Small intestine (tissue), 7 donors: Measurements from ENCODE around the gene KRTAP12-3. TPM values are rescaled to one million over a fixed set of nuclear protein-coding genes. Genes with fewer than 3 reads are reported as not detected.
"Not testable (repeated sequence)": the region's sequence is repeated elsewhere in the genome, so short reads cannot be mapped to it uniquely, and the experiment has no call there.

ENCODE experiments used
- DNase-seq, 2 donors: peaks; one replicate each; pipeline versions ENCODE4 v3.0.0 to v3.0.0-alpha.2; 2013
- FAIRE-seq: peaks from 2 replicates; lab custom pipeline; 2012; peaks lifted over from hg19 to GRCh38; lab: Jason Lieb, UNC
- H3K27ac ChIP-seq, 3 donors: one replicate each; pipeline ENCODE4 v1.5.1; 2013; ENCODE audit warnings: low read length in 2 of 3, mild to moderate bottlenecking in 2 of 3, control low read depth in 1 of 3, inconsistent platforms in 1 of 3, low read depth in 1 of 3, moderate library complexity in 1 of 3
- H3K27me3 ChIP-seq, 3 donors: one replicate each; pipeline ENCODE4 v1.6.1; 2013; ENCODE audit warnings: low read length in 3 of 3, inconsistent platforms in 1 of 3; ENCODE audit not compliant: control insufficient read depth in 3 of 3, insufficient read depth in 3 of 3
- H3K36me3 ChIP-seq, 3 donors: one replicate each; pipeline ENCODE4 v1.6.1; 2013; ENCODE audit warnings: low read length in 3 of 3, inconsistent platforms in 1 of 3, low read depth in 1 of 3, mild to moderate bottlenecking in 1 of 3, moderate library complexity in 1 of 3; ENCODE audit not compliant: control insufficient read depth in 3 of 3, insufficient read depth in 2 of 3
- H3K4me1 ChIP-seq, 3 donors: one replicate each; pipeline ENCODE4 v1.6.1; 2013; ENCODE audit warnings: low read length in 2 of 3, inconsistent platforms in 1 of 3, low read depth in 1 of 3, mild to moderate bottlenecking in 1 of 3, moderate library complexity in 1 of 3; ENCODE audit not compliant: control insufficient read depth in 3 of 3, insufficient read depth in 2 of 3
- H3K4me3 ChIP-seq, 3 donors: one replicate each; pipeline ENCODE4 v1.5.1; 2013; ENCODE audit warnings: low read length in 3 of 3, control low read depth in 1 of 3, inconsistent platforms in 1 of 3, low read depth in 1 of 3, mild to moderate bottlenecking in 1 of 3, moderate library complexity in 1 of 3
- H3K9me3 ChIP-seq, 2 donors: one replicate each; pipeline ENCODE4 v1.6.1; 2013; ENCODE audit warnings: low read depth in 1 of 2, low read length in 1 of 2; ENCODE audit not compliant: control insufficient read depth in 2 of 2, insufficient read depth in 1 of 2
- WGBS, 3 donors: extraction: QIAGEN DNeasy Blood & Tissue Kit; methylation state at CpG; one replicate each; pipeline ENCODE4 v1.1.7; 2013; 5-methylcytosine and 5-hydroxymethylcytosine counted together
- polyA plus RNA-seq, 4 donors: library from polyadenylated mRNA; stranded (reverse) in 3 of 4; unstranded in 1 of 4; fragments of 200-250 nt in 3 of 4; fragments of 120-200 nt in 1 of 4; gene quantifications; one replicate each; pipeline versions ENCODE4 v1.2.1 to v1.2.3, GENCODE V29; 2013
- donor health status: healthy with polysubstance abuse.
- donor health status: control.
- donor health status: control.
- donor health status: Bipolar disorder and iron deficiency.
- donor health status: healthy.

Gene KRTAP12-3
- polyA plus RNA-seq, 4 donors = not detected

DNA sequence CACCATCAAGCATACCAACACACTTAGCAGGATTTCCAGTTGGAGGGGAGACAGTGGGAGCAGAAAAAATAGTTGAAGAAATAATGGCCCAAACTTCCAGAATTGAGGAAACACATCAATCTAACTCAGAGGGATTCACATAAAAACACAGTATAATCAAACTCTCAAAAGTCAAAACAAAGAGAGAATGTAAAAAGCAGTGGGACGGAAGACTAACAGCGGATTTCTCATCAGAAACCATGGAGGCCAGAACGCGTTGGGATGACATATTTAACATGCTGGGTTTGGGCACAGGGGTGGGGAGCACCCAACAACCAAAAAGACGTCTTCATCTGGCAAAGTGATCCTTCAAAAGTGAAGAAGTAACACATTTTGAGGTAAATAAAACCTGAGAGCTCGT, 37.8 kb upstream of the KRTAP12-3 start:
- FAIRE-seq (no peak), DNase-seq (no peak)
- Histone ChIP-seq H3K27ac (no peak overlapping the region), H3K4me1 (peaks cover 0 to 2% (median 0%) of the 10 kb centered on the region in 3 donors), H3K27me3 (peaks cover 0 to 2% (median 0%) of the 10 kb centered on the region in 3 donors), H3K36me3 (no peaks in the 10 kb centered on the region), H3K4me3 (no peak overlapping the region), H3K9me3 (peaks cover 0 to 5% of the 10 kb centered on the region in 2 donors)
- 86 to 90% (median 88%) methylated on average over 6 of the region's 6 CpGs for WGBS, 3 donors

DNA sequence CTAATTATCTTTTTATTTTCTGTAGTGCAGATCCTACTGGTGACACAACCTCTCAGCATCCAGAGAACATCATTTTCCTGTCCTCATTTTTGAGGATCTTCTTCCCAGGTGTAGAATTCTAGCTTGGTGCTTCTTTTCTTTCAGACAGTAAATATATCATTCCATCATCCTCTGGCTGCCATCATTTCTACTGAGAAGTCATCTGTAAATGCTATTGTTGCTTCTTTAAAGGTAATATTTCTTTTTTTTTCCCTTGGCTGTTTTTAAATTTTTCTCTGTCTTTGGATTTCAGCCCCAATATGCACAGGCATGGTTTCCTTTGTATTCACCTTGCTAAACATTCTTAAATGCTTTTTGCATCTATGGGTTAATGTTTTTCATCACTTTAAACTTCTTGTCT, 34.2 kb upstream of the KRTAP12-3 start:
- Histone ChIP-seq H3K4me1 (no peaks in the 10 kb centered on the region), H3K27ac (no peak overlapping the region), H3K9me3 (peaks cover 0 to 5% of the 10 kb centered on the region in 2 donors), H3K36me3 (no peaks in the 10 kb centered on the region), H3K27me3 (no peaks in the 10 kb centered on the region), H3K4me3 (no peak overlapping the region)
- DNase-seq = no peak
- no peak for FAIRE-seq

DNA sequence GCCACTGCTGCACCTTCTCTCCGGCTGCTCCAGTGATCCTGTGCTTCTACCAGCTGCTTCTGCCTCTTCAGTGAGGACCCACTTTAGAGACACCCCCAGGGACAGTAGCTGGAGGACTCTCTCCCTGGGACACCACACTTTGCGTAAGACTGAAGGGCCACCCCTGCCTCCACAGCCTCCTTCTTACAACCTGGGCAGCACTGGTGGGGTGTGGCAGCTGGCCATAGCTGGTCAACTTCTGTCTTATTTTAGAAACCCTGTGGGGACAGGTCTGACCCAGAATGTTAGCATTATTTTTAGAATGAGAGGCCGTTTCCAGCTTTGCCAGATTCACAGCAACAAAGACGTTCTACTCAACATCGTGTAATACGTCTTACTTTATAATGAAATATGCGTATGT, 32.0 kb upstream of the KRTAP12-3 start:
- Histone ChIP-seq H3K9me3 (peaks cover 0 to 12% of the 10 kb centered on the region in 2 donors), H3K27ac (no peak overlapping the region), H3K4me3 (no peak overlapping the region), H3K27me3 (no peaks in the 10 kb centered on the region), H3K36me3 (no peaks in the 10 kb centered on the region), H3K4me1 (no peaks in the 10 kb centered on the region)
- FAIRE-seq (no peak), DNase-seq (no peak)
- 80 to 91% (median 84%) methylated on average over 7 of the region's 7 CpGs for WGBS, 3 donors

DNA sequence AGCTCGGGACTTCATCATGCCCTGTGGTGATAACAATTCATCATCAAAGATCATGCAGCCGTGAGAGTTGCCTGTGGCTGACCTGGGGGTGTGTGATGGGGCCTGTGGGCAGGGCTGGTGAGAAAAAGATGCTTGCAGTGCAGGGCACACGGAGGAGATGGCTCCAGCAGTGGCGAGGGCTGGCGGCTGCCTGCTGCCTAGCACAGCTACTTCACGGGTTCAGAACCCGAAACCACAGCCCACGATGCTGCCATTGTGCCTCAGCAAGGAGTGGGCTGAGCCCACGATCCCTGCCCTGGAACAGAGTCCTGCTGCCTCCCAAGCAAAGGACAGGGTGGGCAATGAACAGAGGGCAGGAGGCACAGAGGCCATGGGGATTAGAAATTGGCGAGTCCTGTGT, 31.5 kb upstream of the KRTAP12-3 start:
- no peaks in the 10 kb centered on the region for H3K4me1 ChIP-seq
- no peak overlapping the region for H3K4me3 ChIP-seq
- H3K36me3 ChIP-seq = no peaks in the 10 kb centered on the region
- FAIRE-seq (no peak), DNase-seq (no peak)
- no peak overlapping the region for H3K27ac ChIP-seq
- H3K9me3 ChIP-seq = peaks cover 0 to 12% of the 10 kb centered on the region in 2 donors
- no peaks in the 10 kb centered on the region for H3K27me3 ChIP-seq
- WGBS, 3 donors = 58 to 66% (median 62%) methylated on average over 10 of the region's 10 CpGs

DNA sequence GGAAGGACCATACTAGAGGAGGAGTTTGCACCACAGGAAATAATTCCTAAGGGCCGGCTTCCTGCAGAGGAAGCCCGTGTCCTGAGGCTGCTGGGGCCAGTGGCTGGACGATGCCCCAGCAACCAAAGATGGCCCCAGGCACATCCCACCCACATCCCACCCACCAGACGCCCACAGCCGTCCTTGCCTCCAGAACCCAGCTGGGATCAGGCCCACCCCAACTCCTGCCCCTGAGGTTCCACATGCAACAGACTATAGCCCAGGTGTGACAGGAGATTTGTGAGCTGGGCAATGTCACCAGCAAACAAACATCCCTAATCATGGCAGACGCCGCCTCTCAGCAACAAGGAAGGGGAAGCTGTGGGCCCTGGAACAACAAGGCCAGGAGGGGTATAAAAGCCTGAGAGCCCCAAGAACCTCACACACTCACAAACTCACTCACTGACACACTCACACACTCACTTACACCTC, 31.0 kb upstream of the KRTAP12-3 start, which contains the start of gene KRTAP10-9:
KRTAP10-9 (plus strand) TSS at position 421 of the 471 bp plus-strand sequence. CDS start 79 bp downstream, outside the sequence.
- no peak for FAIRE-seq
- Histone ChIP-seq H3K27ac (no peak within 1 kb of the TSS), H3K36me3 (no peaks in the 10 kb centered on the region), H3K9me3 (peaks cover 0 to 16% of the 10 kb centered on the region in 2 donors), H3K27me3 (no peaks in the 10 kb centered on the region), H3K4me1 (no peaks in the 10 kb centered on the region), H3K4me3 (no peak within 1 kb of the TSS)
- no peak for DNase-seq
- WGBS, 3 donors = 48 to 59% (median 56%) methylated on average over 7 of the region's 7 CpGs

DNA sequence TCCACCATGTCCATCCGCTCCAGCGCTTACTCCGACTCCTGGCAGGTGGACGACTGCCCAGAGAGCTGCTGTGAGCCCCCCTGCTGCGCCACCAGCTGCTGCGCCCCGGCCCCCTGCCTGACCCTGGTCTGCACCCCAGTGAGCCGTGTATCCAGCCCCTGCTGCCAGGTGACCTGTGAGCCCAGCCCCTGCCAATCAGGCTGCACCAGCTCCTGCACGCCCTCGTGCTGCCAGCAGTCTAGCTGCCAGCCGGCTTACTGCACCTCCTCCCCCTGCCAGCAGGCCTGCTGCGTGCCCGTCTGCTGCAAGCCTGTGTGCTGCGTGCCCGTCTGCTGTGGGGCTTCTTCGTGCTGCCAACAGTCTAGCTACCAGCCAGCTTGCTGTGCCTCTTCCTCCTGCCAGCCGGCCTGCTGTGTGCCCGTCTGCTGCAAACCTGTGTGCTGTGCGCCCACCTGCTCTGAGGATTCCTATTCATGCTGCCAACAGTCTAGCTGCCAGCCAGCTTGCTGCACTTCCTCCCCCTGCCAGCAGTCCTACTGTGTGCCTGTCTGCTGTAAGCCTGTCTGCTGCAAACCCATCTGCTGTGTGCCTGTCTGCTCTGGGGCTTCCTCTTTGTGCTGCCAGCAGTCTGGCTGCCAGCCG, 30.4 kb upstream of the KRTAP12-3 start:
- not testable (repeated sequence) for FAIRE-seq, H3K27ac ChIP-seq, DNase-seq, H3K4me1 ChIP-seq, H3K27me3 ChIP-seq, H3K36me3 ChIP-seq, H3K4me3 ChIP-seq
- 77 to 82% (median 78%) methylated on average over 13 to 19 of the region's 20 CpGs for WGBS, 3 donors
- peaks cover 0 to 17% of the 10 kb centered on the region in 2 donors for H3K9me3 ChIP-seq

DNA sequence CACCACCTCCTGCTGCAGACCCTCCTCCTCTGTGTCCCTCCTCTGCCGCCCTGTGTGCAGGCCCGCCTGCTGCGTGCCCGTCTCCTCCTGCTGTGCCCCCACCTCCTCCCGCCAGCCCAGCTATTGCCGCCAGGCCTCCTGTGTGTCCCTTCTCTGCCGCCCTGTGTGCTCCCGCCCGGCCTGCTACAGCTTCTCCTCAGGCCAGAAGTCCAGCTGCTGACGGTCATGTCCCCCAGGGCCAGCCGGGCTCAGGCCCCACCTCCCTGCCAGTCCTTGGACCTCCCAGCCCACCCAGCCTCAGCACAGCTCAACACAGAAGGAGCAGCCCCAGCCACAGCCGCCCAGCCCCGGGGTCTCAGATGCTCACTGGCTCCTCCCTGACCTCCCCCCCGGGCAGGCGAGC, 29.9 kb upstream of the KRTAP12-3 start:
- H3K9me3 ChIP-seq = peaks cover 0 to 15% of the 10 kb centered on the region in 2 donors
- WGBS, 3 donors = 42 to 53% (median 45%) methylated on average over 10 to 15 of the region's 15 CpGs
- not testable (repeated sequence) for H3K27ac ChIP-seq, DNase-seq, H3K27me3 ChIP-seq, H3K4me1 ChIP-seq, H3K36me3 ChIP-seq, FAIRE-seq, H3K4me3 ChIP-seq

DNA sequence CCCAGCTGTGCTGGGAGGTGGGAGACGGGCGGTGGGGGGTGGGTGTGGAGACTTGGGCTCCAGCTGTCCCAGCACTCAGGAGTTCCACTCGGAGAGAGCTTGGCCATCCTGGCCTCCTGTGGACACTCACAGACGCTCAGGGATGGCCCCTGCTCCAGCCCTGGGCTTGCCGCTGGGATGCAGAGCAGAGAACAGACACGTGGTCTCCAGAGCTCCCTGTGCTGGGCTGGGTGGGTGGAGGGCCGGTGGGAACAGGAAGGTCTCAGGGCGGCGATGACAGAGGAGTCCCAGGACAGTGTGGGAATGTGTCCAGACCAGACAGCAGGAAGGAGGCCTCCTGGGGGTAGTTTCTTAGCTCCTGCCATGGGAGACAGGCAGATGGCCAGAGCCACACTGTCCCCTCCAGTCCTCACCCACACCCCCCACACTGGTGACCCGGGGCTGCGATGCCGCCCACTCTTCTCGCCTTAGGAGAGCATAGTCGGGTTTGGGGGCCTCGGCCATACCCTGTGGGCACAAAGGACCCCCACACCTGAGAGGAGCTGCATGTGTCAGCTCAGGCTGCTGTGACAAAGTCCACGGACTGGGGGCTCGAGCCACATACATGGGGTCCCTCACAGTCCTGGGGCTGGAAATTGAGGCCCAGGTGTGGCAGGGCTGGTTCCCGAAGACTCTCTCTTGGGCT, 28.9 kb upstream of the KRTAP12-3 start:
- H3K36me3 ChIP-seq = no peaks in the 10 kb centered on the region
- H3K4me1 ChIP-seq = no peaks in the 10 kb centered on the region
- no peak overlapping the region for H3K27ac ChIP-seq
- no peaks in the 10 kb centered on the region for H3K27me3 ChIP-seq
- peaks cover 0 to 12% of the 10 kb centered on the region in 2 donors for H3K9me3 ChIP-seq
- FAIRE-seq = no peak
- H3K4me3 ChIP-seq = no peak overlapping the region
- WGBS, 3 donors = 72 to 89% (median 80%) methylated on average over 18 of the region's 18 CpGs
- DNase-seq = no peak
